ENCODE data around the gene NEK11.

DNA sequence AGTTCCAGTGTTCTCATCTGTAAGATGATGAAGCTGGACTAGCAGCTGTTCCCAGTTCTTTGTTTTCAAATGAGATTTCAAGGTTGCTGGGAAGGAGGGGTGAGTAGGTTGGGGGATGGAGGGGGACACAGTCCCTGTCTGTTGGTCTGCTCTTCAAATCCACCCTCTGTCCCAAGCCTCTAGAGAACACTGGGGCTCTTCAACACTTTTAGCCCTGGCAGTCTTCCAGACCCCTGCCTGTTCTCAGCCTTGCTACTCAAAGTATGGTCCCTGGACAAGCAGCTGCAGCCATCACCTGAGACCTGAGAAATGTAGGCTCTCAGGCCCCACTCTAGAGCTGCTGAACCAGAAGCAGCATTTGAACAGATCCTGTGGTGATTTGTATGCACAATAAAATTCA lies 41.3 kb downstream of the NEK11 start:
- TF ChIP-seq, protein P1, sequence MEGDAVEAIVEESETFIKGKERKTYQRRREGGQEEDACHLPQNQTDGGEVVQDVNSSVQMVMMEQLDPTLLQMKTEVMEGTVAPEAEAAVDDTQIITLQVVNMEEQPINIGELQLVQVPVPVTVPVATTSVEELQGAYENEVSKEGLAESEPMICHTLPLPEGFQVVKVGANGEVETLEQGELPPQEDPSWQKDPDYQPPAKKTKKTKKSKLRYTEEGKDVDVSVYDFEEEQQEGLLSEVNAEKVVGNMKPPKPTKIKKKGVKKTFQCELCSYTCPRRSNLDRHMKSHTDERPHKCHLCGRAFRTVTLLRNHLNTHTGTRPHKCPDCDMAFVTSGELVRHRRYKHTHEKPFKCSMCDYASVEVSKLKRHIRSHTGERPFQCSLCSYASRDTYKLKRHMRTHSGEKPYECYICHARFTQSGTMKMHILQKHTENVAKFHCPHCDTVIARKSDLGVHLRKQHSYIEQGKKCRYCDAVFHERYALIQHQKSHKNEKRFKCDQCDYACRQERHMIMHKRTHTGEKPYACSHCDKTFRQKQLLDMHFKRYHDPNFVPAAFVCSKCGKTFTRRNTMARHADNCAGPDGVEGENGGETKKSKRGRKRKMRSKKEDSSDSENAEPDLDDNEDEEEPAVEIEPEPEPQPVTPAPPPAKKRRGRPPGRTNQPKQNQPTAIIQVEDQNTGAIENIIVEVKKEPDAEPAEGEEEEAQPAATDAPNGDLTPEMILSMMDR (conservative IDR thresholded peaks at IDR 0.05; ENCODE audit: low read length): no peak
- no peak for TF ChIP-seq EZH2phosphoT487 (IDR thresholded peaks at IDR 0.05; ENCODE audit: borderline replicate concordance)

Measured in Loucy (cell line).